Measurements from ENCODE around the gene ROR2.

DNA sequence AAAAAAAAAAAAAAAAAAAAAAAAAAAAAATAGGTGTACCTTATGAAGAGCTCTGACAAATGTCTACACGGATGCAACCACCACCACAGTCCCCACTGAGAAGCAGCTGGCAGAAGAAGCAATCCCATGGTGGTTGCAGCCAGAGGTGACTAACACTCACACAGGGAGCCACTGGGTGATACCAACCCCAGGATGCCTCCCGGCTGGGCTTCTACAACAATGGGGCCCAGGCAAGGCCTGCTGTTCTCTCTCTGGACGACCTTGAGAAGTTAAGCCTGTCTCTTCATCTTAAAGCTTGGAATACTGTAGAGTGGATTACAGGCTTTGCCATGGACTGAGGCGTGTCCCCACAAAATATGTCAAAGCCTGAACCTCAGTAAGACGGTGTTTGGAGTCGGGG lies 104.1 kb downstream of the ROR2 start:
- TF ChIP-seq, protein P1, sequence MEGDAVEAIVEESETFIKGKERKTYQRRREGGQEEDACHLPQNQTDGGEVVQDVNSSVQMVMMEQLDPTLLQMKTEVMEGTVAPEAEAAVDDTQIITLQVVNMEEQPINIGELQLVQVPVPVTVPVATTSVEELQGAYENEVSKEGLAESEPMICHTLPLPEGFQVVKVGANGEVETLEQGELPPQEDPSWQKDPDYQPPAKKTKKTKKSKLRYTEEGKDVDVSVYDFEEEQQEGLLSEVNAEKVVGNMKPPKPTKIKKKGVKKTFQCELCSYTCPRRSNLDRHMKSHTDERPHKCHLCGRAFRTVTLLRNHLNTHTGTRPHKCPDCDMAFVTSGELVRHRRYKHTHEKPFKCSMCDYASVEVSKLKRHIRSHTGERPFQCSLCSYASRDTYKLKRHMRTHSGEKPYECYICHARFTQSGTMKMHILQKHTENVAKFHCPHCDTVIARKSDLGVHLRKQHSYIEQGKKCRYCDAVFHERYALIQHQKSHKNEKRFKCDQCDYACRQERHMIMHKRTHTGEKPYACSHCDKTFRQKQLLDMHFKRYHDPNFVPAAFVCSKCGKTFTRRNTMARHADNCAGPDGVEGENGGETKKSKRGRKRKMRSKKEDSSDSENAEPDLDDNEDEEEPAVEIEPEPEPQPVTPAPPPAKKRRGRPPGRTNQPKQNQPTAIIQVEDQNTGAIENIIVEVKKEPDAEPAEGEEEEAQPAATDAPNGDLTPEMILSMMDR (IDR thresholded peaks at IDR 0.05) = no peak
- no peak for TF ChIP-seq POLR2A (IDR thresholded peaks at IDR 0.05)
